GM19023 (cell line): ENCODE data around the gene MPDU1.

Source experiments
- ATAC-seq: cut with Tn5 transposase; IDR thresholded peaks from one replicate; pipeline ENCODE4 v1.9.1; 2021; ENCODE audit warnings: mild to moderate bottlenecking, moderate library complexity; ENCODE audit not compliant: unreplicated experiment

MPDU1 gene

GRCh38 chr17:7583253-7584109 is at the start of gene MPDU1:
Gene MPDU1, plus strand, starts transcription at chr17:7583852. Its CDS starts 11 bp downstream, at chr17:7583863.
- ATAC-seq: peak; percentile 78

- ATAC-seq: no peak
Measured at GRCh38 chr17:7538050-7538449, 45.6 kb upstream of the MPDU1 start.

- no peak for ATAC-seq
Measured at GRCh38 chr17:7538891-7539545, 44.6 kb upstream of the MPDU1 start.

- ATAC-seq: no peak
Measured at GRCh38 chr17:7541074-7541621, 42.5 kb upstream of the MPDU1 start.

DNA sequence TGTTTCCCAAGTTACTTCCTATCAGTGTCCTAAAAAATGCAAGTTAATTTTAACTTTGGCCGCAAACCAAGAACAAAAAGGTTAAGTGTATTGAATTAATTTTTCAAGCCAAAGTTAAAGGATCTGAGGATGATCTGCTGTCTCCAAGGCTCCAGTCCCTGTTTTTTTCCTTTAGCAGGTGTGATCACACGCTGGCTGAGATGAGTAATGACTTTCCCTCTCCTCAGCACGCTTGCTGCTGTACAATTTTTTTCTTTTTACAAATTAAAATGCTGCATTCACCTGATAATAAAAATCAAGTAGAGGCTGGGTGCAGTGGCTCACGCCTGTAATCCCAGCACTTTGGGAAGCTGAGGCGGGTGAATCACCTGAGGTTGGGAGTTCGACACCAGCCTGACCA is 38.7 kb upstream of the MPDU1 start:
- no peak for ATAC-seq

DNA sequence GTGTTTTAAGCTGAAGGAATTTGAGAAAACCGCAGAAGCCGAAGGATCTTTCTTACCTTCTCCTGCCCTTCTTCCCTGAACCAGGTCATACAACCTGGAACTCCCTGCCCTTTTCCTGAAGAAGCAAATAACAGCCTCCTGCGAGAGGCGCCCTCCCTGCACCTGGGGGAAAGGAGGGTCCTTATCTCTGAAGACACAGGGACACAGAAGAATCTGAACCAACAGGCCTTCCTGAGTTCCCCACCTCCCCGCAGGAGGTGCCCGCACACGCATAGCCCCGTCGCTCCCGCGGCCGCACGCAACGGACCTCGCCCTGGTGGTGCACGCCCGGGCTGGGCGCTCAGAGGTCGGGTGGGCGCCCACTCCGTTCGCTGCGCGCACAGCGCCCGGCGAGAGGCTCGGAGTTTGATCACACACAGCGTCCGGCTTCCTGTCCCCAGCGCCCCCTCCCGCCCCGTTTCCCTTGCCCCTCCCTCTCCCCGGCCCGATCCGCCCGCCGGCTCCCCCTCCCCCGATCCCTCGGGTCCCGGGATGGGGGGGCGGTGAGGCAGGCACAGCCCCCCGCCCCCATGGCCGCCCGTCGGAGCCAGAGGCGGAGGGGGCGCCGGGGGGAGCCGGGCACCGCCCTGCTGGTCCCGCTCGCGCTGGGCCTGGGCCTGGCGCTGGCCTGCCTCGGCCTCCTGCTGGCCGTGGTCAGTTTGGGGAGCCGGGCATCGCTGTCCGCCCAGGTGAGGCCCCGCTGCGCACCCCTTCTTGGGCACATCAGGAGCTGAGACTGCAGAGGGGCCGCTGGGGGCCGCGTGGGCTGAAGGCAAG is 34.9 kb upstream of the MPDU1 start, which contains the start of gene TNFSF12:
TNFSF12 (plus strand) TSS at position 474 of the 816 bp plus-strand sequence; CDS start at position 570, 96 bp downstream.
- ATAC-seq: no peak

- no peak for ATAC-seq
Measured at GRCh38 chr17:7549401-7550055, 34.1 kb upstream of the MPDU1 start.

DNA sequence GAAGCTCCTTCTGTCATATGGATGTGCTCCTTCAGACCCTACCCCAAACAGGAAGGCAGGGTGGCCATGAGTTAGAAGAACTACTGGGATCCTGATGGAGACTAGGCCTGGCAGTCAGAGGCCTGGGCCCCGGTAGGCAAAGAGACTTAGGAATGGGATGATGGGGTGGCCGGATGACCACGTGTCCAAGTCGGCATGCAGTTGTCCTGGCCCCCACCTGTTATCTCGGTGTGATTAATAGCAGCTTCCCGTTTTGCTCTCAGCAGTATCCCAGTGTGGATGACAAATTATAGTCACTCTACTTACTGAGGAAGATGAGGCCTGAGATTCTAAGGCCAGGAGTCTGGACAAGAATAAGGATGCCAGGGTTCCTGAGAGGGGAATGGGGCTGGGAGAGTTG is 33.3 kb upstream of the MPDU1 start:
- ATAC-seq: no peak

- ATAC-seq: no peak
Measured at GRCh38 chr17:7551396-7551795, 32.3 kb upstream of the MPDU1 start.

GRCh38 chr17:7552621-7553051 is 31.0 kb upstream of the MPDU1 start:
- peak; percentile 62 for ATAC-seq

DNA sequence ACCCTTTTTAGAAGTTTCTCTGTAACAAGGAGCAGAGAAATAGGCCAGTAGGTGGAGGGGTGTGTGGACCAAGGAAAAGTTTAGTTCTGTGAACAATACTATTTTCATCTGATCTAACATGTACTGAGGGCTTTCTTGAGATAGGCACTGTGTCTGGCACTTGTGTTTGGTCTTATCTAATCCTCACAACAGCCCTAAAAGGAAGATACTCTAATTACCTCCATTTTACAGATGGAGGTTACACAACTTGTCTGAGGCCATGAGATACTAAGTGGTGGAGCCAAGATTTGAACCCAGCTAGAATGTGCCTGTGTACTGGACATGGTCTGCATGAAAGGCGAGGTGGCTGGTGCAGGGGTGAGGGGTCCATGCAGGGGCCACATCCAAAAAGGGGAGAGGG is 30.3 kb upstream of the MPDU1 start:
- ATAC-seq: no peak

- no peak for ATAC-seq
Measured at GRCh38 chr17:7555320-7555948, 28.2 kb upstream of the MPDU1 start.

GRCh38 chr17:7556627-7557026 is 27.0 kb upstream of the MPDU1 start:
- no peak for ATAC-seq

- no peak for ATAC-seq
Measured at GRCh38 chr17:7557147-7557764, 26.4 kb upstream of the MPDU1 start.

DNA sequence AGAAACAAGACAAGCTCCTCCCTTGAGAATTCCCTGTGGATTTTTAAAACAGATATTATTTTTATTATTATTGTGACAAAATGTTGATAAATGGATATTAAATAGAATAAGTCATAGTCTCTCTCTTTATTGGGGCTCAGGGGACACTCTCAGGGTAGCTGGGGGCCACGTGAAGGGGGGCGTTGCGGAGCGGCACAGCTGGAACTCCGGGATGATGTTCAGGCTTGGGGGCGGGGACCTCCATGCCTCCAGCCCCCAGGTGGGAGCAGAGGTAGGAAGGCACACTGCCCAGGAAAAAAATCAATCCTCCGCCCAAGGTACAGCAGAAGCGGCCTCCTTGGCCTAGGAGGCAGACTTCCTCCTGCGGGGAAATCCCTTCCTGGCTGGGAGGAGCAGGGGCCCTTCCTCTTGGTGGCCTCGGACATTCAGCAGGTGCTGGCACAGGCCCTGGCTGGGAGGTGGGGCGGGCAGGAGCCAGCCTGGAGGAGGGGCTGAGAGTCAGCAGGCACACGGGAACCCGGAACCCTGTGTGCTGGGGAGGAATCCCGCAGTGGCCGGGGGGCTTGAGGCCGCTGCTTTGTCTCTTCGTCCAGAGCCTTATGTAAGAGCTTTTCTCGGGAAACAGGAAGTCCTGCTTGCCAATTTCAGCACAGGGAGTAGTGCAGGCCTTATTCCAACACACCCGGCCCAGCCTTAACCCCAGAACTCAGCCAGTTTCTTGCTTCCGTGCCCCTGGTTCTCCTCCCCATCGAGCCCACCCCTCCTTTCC is 25.7 kb upstream of the MPDU1 start:
- no peak for ATAC-seq

DNA sequence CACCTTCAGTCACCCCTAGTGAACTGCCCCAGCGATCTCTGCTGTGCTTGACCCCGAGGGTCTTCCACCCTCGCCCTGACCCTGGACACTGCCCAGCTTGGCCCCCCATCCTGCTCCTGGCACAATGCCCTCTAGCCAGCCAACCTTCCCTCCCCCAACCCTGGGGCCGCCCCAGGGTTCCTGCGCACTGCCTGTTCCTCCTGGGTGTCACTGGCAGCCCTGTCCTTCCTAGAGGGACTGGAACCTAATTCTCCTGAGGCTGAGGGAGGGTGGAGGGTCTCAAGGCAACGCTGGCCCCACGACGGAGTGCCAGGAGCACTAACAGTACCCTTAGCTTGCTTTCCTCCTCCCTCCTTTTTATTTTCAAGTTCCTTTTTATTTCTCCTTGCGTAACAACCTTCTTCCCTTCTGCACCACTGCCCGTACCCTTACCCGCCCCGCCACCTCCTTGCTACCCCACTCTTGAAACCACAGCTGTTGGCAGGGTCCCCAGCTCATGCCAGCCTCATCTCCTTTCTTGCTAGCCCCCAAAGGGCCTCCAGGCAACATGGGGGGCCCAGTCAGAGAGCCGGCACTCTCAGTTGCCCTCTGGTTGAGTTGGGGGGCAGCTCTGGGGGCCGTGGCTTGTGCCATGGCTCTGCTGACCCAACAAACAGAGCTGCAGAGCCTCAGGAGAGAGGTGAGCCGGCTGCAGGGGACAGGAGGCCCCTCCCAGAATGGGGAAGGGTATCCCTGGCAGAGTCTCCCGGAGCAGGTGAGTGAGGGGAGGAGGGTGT is 24.9 kb upstream of the MPDU1 start, which contains the start of gene TNFSF13:
TNFSF13 (plus strand) TSS at position 207 of the 776 bp plus-strand sequence; CDS start at position 497, 290 bp downstream.
- ATAC-seq: no peak

GRCh38 chr17:7559320-7560171 is 24.1 kb upstream of the MPDU1 start:
- ATAC-seq: no peak
